Measurements from ENCODE around the gene SH3GL3. TPM values are rescaled to one million over a fixed set of nuclear protein-coding genes. Genes with fewer than 3 reads are reported as not detected.

SH3GL3 gene
- total RNA-seq, 1 experiment from 2014 or later: not detected

DNA sequence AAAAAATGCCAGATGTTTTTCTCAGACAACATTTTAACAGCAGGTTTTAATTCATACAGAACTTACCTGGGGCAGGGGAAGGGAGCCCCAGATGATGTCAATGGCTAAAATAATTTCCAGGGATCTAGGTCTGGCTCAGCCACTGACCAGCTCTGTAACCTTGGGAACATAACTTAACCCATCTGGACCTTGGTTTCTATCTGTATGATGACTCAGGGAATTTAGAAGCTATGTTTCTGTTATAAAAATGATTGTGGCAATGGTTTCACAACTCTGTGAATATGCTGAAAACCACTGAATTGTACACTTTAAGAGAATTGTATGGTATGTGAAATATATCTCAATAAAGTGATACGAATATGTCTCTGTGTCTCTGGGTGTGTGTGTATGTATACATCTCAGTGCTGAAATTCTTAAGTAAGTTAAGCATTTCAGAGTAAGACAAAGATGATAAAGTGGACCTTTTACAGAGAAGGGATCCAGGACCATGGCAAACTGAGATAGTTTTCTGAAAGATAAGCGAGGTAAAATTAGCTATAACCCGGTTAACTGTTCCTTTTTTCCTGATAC, 2.9 kb downstream of the SH3GL3 start:
- TF ChIP-seq, protein P1, sequence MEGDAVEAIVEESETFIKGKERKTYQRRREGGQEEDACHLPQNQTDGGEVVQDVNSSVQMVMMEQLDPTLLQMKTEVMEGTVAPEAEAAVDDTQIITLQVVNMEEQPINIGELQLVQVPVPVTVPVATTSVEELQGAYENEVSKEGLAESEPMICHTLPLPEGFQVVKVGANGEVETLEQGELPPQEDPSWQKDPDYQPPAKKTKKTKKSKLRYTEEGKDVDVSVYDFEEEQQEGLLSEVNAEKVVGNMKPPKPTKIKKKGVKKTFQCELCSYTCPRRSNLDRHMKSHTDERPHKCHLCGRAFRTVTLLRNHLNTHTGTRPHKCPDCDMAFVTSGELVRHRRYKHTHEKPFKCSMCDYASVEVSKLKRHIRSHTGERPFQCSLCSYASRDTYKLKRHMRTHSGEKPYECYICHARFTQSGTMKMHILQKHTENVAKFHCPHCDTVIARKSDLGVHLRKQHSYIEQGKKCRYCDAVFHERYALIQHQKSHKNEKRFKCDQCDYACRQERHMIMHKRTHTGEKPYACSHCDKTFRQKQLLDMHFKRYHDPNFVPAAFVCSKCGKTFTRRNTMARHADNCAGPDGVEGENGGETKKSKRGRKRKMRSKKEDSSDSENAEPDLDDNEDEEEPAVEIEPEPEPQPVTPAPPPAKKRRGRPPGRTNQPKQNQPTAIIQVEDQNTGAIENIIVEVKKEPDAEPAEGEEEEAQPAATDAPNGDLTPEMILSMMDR (IDR thresholded peaks at IDR 0.05; ENCODE audit: insufficient read depth in 1 of 2, low read depth in 1 of 2, low read length in 1 of 2, severe bottlenecking in 1 of 2, unreplicated experiment in 1 of 2): no peak
- ChIA-PET POLR2A (no interaction called here), CTCF (no interaction called here)
- no peaks in the 10 kb centered on the region for H3K36me3 Mint-ChIP-seq (ENCODE audit: insufficient read depth, unreplicated experiment)
- H3K9me3 ChIP-seq: no peaks in the 10 kb centered on the region
- H3K9me3 Mint-ChIP-seq (ENCODE audit: unreplicated experiment): no peaks in the 10 kb centered on the region
- no peak overlapping the region for H3K4me3 ChIP-seq (ENCODE audit: low read depth, low read length)
- 0 out of 2 replicates have a peak, but pooled peaks cover 11% of the 10 kb centered on the region for H3K4me1 ChIP-seq
- no peak overlapping the region for H3K27ac Mint-ChIP-seq (ENCODE audit: unreplicated experiment)
- no peaks in the 10 kb centered on the region for H3K36me3 ChIP-seq (ENCODE audit: control insufficient read depth, insufficient read depth, low read length)
- H3K27me3 Mint-ChIP-seq (ENCODE audit: insufficient read depth, unreplicated experiment): no peaks in the 10 kb centered on the region
- intact Hi-C loops (cut with micrococcal nuclease; ENCODE audit: unreplicated experiment): no loop called here
- no peak overlapping the region for H3K4me3 Mint-ChIP-seq (ENCODE audit: unreplicated experiment)
- BruUV-seq (replicated peaks): no TSS peak
- H3K4me1 Mint-ChIP-seq (ENCODE audit: low read depth, unreplicated experiment): peaks cover 11% of the 10 kb centered on the region
- no peak for DNase-seq
- H3K27me3 ChIP-seq (replicated peaks; ENCODE audit: control insufficient read depth, insufficient read depth, low read length): no peaks in the 10 kb centered on the region

- POLR2A ChIA-PET: no interaction called here
- Mint-ChIP-seq H3K4me1 (ENCODE audit: low read depth, unreplicated experiment) (no peaks in the 10 kb centered on the region), H3K27ac (ENCODE audit: unreplicated experiment) (no peak overlapping the region)
These were observed 10.0 kb downstream of the SH3GL3 start for GRCh38 chr15:83457149-83457548.

DNA sequence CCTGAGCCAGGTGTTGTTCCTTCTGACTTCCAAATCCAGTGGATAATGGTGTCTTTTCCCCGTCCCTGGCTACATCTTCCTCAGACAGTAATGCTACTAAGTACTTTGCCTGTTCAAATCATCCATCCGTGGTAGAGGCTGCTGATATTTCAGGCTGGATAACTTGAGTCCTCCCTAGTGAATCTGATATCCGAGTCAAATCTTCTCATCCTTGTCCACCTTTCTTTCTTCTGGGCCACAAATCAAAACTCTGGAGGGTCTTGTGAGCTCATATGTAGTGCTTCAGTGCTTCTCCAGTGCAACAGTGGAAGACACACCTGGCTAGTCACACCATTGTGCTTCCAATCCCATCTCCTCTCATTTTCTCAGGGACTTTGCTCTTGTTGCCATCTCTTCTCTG, 11.2 kb downstream of the SH3GL3 start:
- H3K9me3 ChIP-seq: peaks cover 10% of the 10 kb centered on the region
- ChIA-PET POLR2A (no interaction called here), CTCF (no interaction called here)
- TF ChIP-seq, protein P1 (IDR thresholded peaks at IDR 0.05; ENCODE audit: insufficient read depth in 1 of 2, low read depth in 1 of 2, low read length in 1 of 2, severe bottlenecking in 1 of 2, unreplicated experiment in 1 of 2): no peak
- Mint-ChIP-seq H3K36me3 (ENCODE audit: insufficient read depth, unreplicated experiment) (no peaks in the 10 kb centered on the region), H3K4me3 (ENCODE audit: unreplicated experiment) (no peak overlapping the region), H3K9me3 (ENCODE audit: unreplicated experiment) (peaks cover 30% of the 10 kb centered on the region), H3K4me1 (ENCODE audit: low read depth, unreplicated experiment) (no peaks in the 10 kb centered on the region), H3K27me3 (ENCODE audit: insufficient read depth, unreplicated experiment) (no peaks in the 10 kb centered on the region), H3K27ac (ENCODE audit: unreplicated experiment) (no peak overlapping the region)
- peaks cover 21% of the 10 kb centered on the region for H3K4me1 ChIP-seq
- no peaks in the 10 kb centered on the region for H3K36me3 ChIP-seq (ENCODE audit: control insufficient read depth, insufficient read depth, low read length)
- no TSS peak for BruUV-seq (replicated peaks)
- intact Hi-C loops (cut with micrococcal nuclease; ENCODE audit: unreplicated experiment): no loop called here
- H3K27me3 ChIP-seq (replicated peaks; ENCODE audit: control insufficient read depth, insufficient read depth, low read length): no peaks in the 10 kb centered on the region
- no peak overlapping the region for H3K4me3 ChIP-seq (ENCODE audit: low read depth, low read length)
- DNase-seq: no peak

More at GRCh38 chr15:83457149-83457548, 10.0 kb downstream of the SH3GL3 start:
- intact Hi-C loops (cut with micrococcal nuclease; ENCODE audit: unreplicated experiment): no loop called here
- no peaks in the 10 kb centered on the region for H3K27me3 ChIP-seq (replicated peaks; ENCODE audit: control insufficient read depth, insufficient read depth, low read length)
- peaks cover 14% of the 10 kb centered on the region for H3K4me1 ChIP-seq
- peaks cover 10% of the 10 kb centered on the region for H3K9me3 ChIP-seq
- Mint-ChIP-seq H3K9me3 (ENCODE audit: unreplicated experiment) (peaks cover 30% of the 10 kb centered on the region), H3K36me3 (ENCODE audit: insufficient read depth, unreplicated experiment) (no peaks in the 10 kb centered on the region), H3K4me3 (ENCODE audit: unreplicated experiment) (no peak overlapping the region), H3K27me3 (ENCODE audit: insufficient read depth, unreplicated experiment) (no peaks in the 10 kb centered on the region)
- CTCF ChIA-PET: no interaction called here
- BruUV-seq (replicated peaks): no TSS peak
- DNase-seq: no peak
- TF ChIP-seq, protein P1 (IDR thresholded peaks at IDR 0.05; ENCODE audit: insufficient read depth in 1 of 2, low read depth in 1 of 2, low read length in 1 of 2, severe bottlenecking in 1 of 2, unreplicated experiment in 1 of 2): no peak
- H3K36me3 ChIP-seq (ENCODE audit: control insufficient read depth, insufficient read depth, low read length): no peaks in the 10 kb centered on the region
- no peak overlapping the region for H3K4me3 ChIP-seq (ENCODE audit: low read depth, low read length)

All from Caco-2 (cell line).